GM12878 (cell line): ENCODE measurements around the gene CDK7. TPM values are rescaled to one million over a fixed set of nuclear protein-coding genes. Genes with fewer than 3 reads are reported as not detected.

Source experiments
- CBX3 ChIP-seq: fragments of 200-600 bp; sonication (generic); IDR thresholded peaks from 2 replicates; pipeline ENCODE4 v1.6.1; 2016; ENCODE audit warnings: low read depth, borderline replicate concordance
- CREM ChIP-seq: IDR thresholded peaks from 2 replicates; pipeline ENCODE4 v1.6.1; 2014; ENCODE audit warnings: antibody characterized with exemption, low read depth
- E2F4 ChIP-seq: IDR thresholded peaks from 2 replicates; pipeline ENCODE4 v1.6.1; 2012; ENCODE audit warnings: low read depth, low read length, improper control_type of control experiment
- E2F8 ChIP-seq: fragments of 450-650 bp; IDR thresholded peaks from 2 replicates; pipeline ENCODE4 v1.6.1; 2018; ENCODE audit warnings: mild to moderate bottlenecking, low read depth, moderate library complexity; ENCODE audit not compliant: partially characterized antibody
- EZH2 ChIP-seq: IDR thresholded peaks from 2 replicates; pipeline ENCODE4 v1.6.1; 2012; ENCODE audit warnings: low read depth, mild to moderate bottlenecking, control low read depth, inconsistent platforms, low read length, borderline replicate concordance; ENCODE audit not compliant: control insufficient read depth
- GATAD2B ChIP-seq: fragments of 450-650 bp; conservative IDR thresholded peaks from 2 replicates; pipeline ENCODE4 v1.6.1; 2017; ENCODE audit warnings: low read depth, mild to moderate bottlenecking, moderate library complexity
- IRF4 ChIP-seq: IDR thresholded peaks from 2 replicates; pipeline ENCODE4 v1.6.1; 2011; ENCODE audit warnings: low read depth, low read length
- JUND ChIP-seq: IDR thresholded peaks from 2 replicates; pipeline ENCODE4 v1.6.1; 2012; ENCODE audit warnings: low read depth, mild to moderate bottlenecking, low read length, improper control_type of control experiment, moderate library complexity
- KLF5 ChIP-seq: fragments of 450-650 bp; IDR thresholded peaks from 2 replicates; pipeline ENCODE4 v1.6.1; 2014; ENCODE audit warnings: mild to moderate bottlenecking; ENCODE audit not compliant: partially characterized antibody
- LARP7 ChIP-seq: fragments of 450-650 bp; IDR thresholded peaks from 2 replicates; pipeline ENCODE4 v1.6.1; 2017; ENCODE audit warnings: mild to moderate bottlenecking
- MEF2B ChIP-seq: fragments of 450-650 bp; IDR thresholded peaks from 2 replicates; pipeline ENCODE4 v1.6.1; 2018; ENCODE audit warnings: mild to moderate bottlenecking, moderate library complexity; ENCODE audit not compliant: partially characterized antibody, poor library complexity, severe bottlenecking
- MTA3 ChIP-seq: IDR thresholded peaks from 2 replicates; pipeline ENCODE4 v1.6.1; 2012; ENCODE audit warnings: low read length, inconsistent platforms, borderline replicate concordance
- NR2F1 ChIP-seq: fragments of 450-650 bp; conservative IDR thresholded peaks from 2 replicates; pipeline ENCODE4 v1.6.1; 2017; ENCODE audit warnings: mild to moderate bottlenecking
- POLR2AphosphoS5 ChIP-seq: IDR thresholded peaks from 2 replicates; pipeline ENCODE4 v1.6.1; 2011; ENCODE audit warnings: mild to moderate bottlenecking, low read length, inconsistent platforms
- SMC3 ChIP-seq: IDR thresholded peaks from 2 replicates; pipeline ENCODE4 v1.6.1; 2011; ENCODE audit warnings: low read length, improper control_type of control experiment, borderline replicate concordance
- SP1 ChIP-seq: IDR thresholded peaks from one replicate; pipeline ENCODE4 v1.6.1; 2011; ENCODE audit warnings: low read depth, low read length
- TAF1 ChIP-seq: IDR thresholded peaks from 2 replicates; pipeline ENCODE4 v1.6.1; 2011; ENCODE audit warnings: mild to moderate bottlenecking, low read depth, low read length, borderline replicate concordance
- TCF7 ChIP-seq: IDR thresholded peaks from 2 replicates; pipeline ENCODE4 v1.6.1; 2014; ENCODE audit warnings: antibody characterized with exemption, borderline replicate concordance
- polyA plus RNA-seq, 11 experiments: library from polyadenylated mRNA; depleted of rRNA in 4 of 11; unstranded in 6 of 11; stranded (reverse) in 5 of 11; fragments of >200 nt; fragmentation: Nextera tagmentation in 4 of 11; fragmentation: Illumina TruSeq in 1 of 11; extraction: Ambion mirVana in 4 of 11; extraction: Trizol in 1 of 11; gene quantifications; 1 replicate in 1 of 11; 2 replicates in 10 of 11; pipeline versions ENCODE4 v1.2.1 to v1.2.3, GENCODE V29; 2011 to 2016; ENCODE audit warnings: inconsistent platforms in 2 of 11, missing spikeins in 2 of 11, low read depth in 1 of 11
- total RNA-seq, 4 experiments: library from RNA; depleted of rRNA in 3 of 4; stranded (reverse); fragments of >200 nt in 3 of 4; fragmentation: Illumina TruSeq in 1 of 4; extraction: Trizol in 1 of 4; gene quantifications; 2 replicates each; pipeline versions ENCODE4 v1.2.1 to v1.2.3, GENCODE V29; 2013 to 2021
- TF ChIP-seq, protein P1 (sequence below): IDR thresholded peaks from 2 replicates; pipeline ENCODE4 v1.6.1; 2011; ENCODE audit warnings: low read depth, mild to moderate bottlenecking, low read length, moderate library complexity, borderline replicate concordance; ENCODE audit errors: extremely low read depth
- TF ChIP-seq, protein P2 (sequence below): fragments of 450-650 bp; conservative IDR thresholded peaks from 2 replicates; pipeline ENCODE4 v1.6.1; 2017; ENCODE audit warnings: mild to moderate bottlenecking, moderate library complexity
- TF ChIP-seq, protein P3 (sequence below): IDR thresholded peaks from 2 replicates; pipeline ENCODE4 v1.6.1; 2011; ENCODE audit warnings: borderline replicate concordance, low read depth, mild to moderate bottlenecking, moderate library complexity, low read length; ENCODE audit not compliant: insufficient read depth, poor library complexity, severe bottlenecking

CDK7 gene
- total and polyA plus RNA-seq, 10 of the 15 experiments (the other 5 are each of a cell fraction or from before 2014, with no cell fraction given), result 26.0 to 93.9 (median 43.0) TPM

DNA sequence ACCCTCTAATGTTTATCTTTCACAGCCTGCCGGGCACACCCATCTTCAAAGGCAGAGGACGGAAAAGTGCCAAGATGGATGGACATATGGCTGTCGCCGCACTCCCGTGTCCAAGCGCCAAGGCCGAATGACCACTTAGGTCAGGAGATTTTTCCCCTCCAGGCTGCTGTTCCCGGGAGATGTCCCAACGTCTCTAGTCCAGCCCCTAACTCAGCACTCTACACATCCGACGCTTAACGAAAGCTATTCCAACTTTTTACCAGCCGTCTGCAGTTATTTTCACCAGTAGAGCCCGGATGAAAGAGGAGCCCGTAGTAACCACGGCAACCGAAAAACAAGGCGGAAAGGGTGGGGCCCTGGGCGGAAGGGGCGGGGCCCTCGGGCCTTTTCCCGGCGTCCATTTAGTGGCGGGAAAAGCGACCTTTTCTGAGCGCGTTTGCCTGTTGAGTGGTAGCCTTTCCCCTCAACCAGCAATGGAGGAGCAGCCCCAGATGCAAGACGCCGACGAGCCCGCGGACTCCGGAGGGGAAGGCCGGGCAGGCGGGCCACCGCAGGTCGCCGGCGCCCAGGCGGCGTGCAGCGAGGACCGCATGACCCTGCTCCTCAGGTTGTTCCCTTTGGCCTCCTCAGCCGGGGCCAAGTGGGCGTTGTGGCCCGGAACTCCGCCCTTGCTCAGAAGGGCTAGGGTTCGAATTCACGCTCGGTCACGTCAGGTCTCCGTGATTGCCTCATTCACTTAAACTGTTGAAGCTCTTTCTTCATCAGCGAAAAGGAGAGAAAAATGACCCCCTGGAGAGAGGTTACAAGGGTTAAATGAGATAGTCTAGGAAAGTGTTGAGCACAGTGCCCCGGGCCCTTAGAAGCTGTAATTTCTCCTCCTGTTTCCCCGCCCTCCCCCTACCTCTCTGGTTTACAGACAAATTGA is 45.3 kb upstream of the CDK7 start, which contains the start of gene CENPH (continued):
- TF ChIP-seq, protein P1, sequence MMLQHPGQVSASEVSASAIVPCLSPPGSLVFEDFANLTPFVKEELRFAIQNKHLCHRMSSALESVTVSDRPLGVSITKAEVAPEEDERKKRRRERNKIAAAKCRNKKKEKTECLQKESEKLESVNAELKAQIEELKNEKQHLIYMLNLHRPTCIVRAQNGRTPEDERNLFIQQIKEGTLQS, result no peak
- TF ChIP-seq IRF4 (no peak), NR2F1 (peak; percentile 92), MEF2B (peak; percentile 31), TCF7 (no peak), MTA3 (no peak), SMC3 (peak; percentile 2; the same call in 1 of the 2 replicates), SP1 (peak; percentile 23), CREM (peak; percentile 26; the same call in 1 of the 2 replicates), POLR2AphosphoS5 (peak; percentile 71), E2F4 (peak; percentile 87), GATAD2B (peak; percentile 45; the same call in 1 of the 2 replicates), KLF5 (peak; percentile 41), CBX3 (no peak), LARP7 (peak; percentile 71), TAF1 (peak; percentile 37; the same call in 1 of the 2 replicates), EZH2 (no peak), E2F8 (peak; percentile 97), JUND (no peak)
- TF ChIP-seq, protein P2, sequence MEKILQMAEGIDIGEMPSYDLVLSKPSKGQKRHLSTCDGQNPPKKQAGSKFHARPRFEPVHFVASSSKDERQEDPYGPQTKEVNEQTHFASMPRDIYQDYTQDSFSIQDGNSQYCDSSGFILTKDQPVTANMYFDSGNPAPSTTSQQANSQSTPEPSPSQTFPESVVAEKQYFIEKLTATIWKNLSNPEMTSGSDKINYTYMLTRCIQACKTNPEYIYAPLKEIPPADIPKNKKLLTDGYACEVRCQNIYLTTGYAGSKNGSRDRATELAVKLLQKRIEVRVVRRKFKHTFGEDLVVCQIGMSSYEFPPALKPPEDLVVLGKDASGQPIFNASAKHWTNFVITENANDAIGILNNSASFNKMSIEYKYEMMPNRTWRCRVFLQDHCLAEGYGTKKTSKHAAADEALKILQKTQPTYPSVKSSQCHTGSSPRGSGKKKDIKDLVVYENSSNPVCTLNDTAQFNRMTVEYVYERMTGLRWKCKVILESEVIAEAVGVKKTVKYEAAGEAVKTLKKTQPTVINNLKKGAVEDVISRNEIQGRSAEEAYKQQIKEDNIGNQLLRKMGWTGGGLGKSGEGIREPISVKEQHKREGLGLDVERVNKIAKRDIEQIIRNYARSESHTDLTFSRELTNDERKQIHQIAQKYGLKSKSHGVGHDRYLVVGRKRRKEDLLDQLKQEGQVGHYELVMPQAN, result peak; percentile 99
- TF ChIP-seq, protein P3, sequence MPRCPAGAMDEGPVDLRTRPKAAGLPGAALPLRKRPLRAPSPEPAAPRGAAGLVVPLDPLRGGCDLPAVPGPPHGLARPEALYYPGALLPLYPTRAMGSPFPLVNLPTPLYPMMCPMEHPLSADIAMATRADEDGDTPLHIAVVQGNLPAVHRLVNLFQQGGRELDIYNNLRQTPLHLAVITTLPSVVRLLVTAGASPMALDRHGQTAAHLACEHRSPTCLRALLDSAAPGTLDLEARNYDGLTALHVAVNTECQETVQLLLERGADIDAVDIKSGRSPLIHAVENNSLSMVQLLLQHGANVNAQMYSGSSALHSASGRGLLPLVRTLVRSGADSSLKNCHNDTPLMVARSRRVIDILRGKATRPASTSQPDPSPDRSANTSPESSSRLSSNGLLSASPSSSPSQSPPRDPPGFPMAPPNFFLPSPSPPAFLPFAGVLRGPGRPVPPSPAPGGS, result no peak
